ENCODE results near the gene UQCC2.
A peak's percentile ranks its signal among the peaks of the same experiment; 100 is the strongest.

UQCC2 gene

GRCh38 chr6:33676416-33677142 lies 34.9 kb downstream of the UQCC2 start:
- no peak for DNase-seq (ENCODE audit: low read depth)

- DNase-seq (ENCODE audit: low read depth) = no peak
Measured at GRCh38 chr6:33675968-33676367, 35.5 kb downstream of the UQCC2 start.

- no peak for DNase-seq (ENCODE audit: low read depth)
Measured at GRCh38 chr6:33673851-33674250, 37.6 kb downstream of the UQCC2 start.

- DNase-seq (ENCODE audit: low read depth) = no peak
Measured at GRCh38 chr6:33672808-33673207, 38.7 kb downstream of the UQCC2 start.

GRCh38 chr6:33671744-33672072 lies 39.8 kb downstream of the UQCC2 start:
- no peak for DNase-seq (ENCODE audit: low read depth)

GRCh38 chr6:33670971-33671743 lies 40.3 kb downstream of the UQCC2 start:
- DNase-seq (ENCODE audit: low read depth) = no peak

- DNase-seq (ENCODE audit: low read depth) = no peak
Measured at GRCh38 chr6:33670086-33670660, 41.3 kb downstream of the UQCC2 start.

- peak; percentile 30 for DNase-seq (ENCODE audit: low read depth)
Measured at GRCh38 chr6:33668914-33669313, 42.6 kb downstream of the UQCC2 start.

- no peak for DNase-seq (ENCODE audit: low read depth)
Measured at GRCh38 chr6:33668328-33668727, 43.2 kb downstream of the UQCC2 start.

- DNase-seq (ENCODE audit: low read depth) = no peak
Measured at GRCh38 chr6:33667776-33668175, 43.7 kb downstream of the UQCC2 start.

- no peak for DNase-seq (ENCODE audit: low read depth)
Measured at GRCh38 chr6:33667072-33667471, 44.4 kb downstream of the UQCC2 start.

GRCh38 chr6:33665957-33666356 lies 45.5 kb downstream of the UQCC2 start:
- no peak for DNase-seq (ENCODE audit: low read depth)

- no peak for DNase-seq (ENCODE audit: low read depth)
Measured at GRCh38 chr6:33664506-33665057, 46.9 kb downstream of the UQCC2 start.

- DNase-seq (ENCODE audit: low read depth) = no peak
Measured at GRCh38 chr6:33663727-33664449, 47.6 kb downstream of the UQCC2 start.

- DNase-seq (ENCODE audit: low read depth) = no peak
Measured at GRCh38 chr6:33663028-33663427, 48.5 kb downstream of the UQCC2 start.

GRCh38 chr6:33662318-33662717 lies 49.2 kb downstream of the UQCC2 start:
- DNase-seq (ENCODE audit: low read depth) = no peak

- DNase-seq (ENCODE audit: low read depth) = no peak
Measured at GRCh38 chr6:33661106-33661838, 50.2 kb downstream of the UQCC2 start.

GRCh38 chr6:33659986-33660385 lies 51.5 kb downstream of the UQCC2 start:
- no peak for DNase-seq (ENCODE audit: low read depth)

GRCh38 chr6:33658982-33659689 lies 52.4 kb downstream of the UQCC2 start:
- no peak for DNase-seq (ENCODE audit: low read depth)

- DNase-seq (ENCODE audit: low read depth) = no peak
Measured at GRCh38 chr6:33656844-33657243, 54.7 kb downstream of the UQCC2 start.
